ENCODE measurements around the gene OPRD1. TPM values are rescaled to one million over a fixed set of nuclear protein-coding genes. Genes with fewer than 3 reads are reported as not detected.

The OPRD1 gene
- total and polyA plus RNA-seq, 4 donors, result 0.01 TPM; not detected in 3

- no peak overlapping the region for H3K9ac ChIP-seq (ENCODE audit: low read depth in 1 of 2, low read length in 2 of 2)
- no peak overlapping the region for H3K4me3 ChIP-seq (ENCODE audit: low read depth in 1 of 3, low read length in 3 of 3)
- WGBS, result 93% methylated on average over 4 of the region's 4 CpGs
- no peaks in the 10 kb centered on the region for H3K9me3 ChIP-seq (ENCODE audit: control insufficient read depth in 4 of 4, low read length in 3 of 4)
- no peak overlapping the region for H3K27ac ChIP-seq (ENCODE audit: low read depth in 1 of 2, low read length in 2 of 2)
- peaks cover 0 to 3% (median 1%) of the 10 kb centered on the region in 4 donors for H3K4me1 ChIP-seq (ENCODE audit: control insufficient read depth in 4 of 4, insufficient read depth in 4 of 4, low read length in 3 of 4)
- H3K36me3 ChIP-seq (ENCODE audit: control insufficient read depth in 4 of 4, insufficient read depth in 3 of 4, low read depth in 1 of 4, low read length in 3 of 4), result peaks cover 0 to 5% (median 2%) of the 10 kb centered on the region in 4 donors
- DNase-seq (ENCODE audit: low spot score), result no peak
- no peaks in the 10 kb centered on the region for H3K27me3 ChIP-seq (ENCODE audit: control insufficient read depth in 4 of 4, insufficient read depth in 4 of 4, low read length in 3 of 4)
- TF ChIP-seq, protein P1, sequence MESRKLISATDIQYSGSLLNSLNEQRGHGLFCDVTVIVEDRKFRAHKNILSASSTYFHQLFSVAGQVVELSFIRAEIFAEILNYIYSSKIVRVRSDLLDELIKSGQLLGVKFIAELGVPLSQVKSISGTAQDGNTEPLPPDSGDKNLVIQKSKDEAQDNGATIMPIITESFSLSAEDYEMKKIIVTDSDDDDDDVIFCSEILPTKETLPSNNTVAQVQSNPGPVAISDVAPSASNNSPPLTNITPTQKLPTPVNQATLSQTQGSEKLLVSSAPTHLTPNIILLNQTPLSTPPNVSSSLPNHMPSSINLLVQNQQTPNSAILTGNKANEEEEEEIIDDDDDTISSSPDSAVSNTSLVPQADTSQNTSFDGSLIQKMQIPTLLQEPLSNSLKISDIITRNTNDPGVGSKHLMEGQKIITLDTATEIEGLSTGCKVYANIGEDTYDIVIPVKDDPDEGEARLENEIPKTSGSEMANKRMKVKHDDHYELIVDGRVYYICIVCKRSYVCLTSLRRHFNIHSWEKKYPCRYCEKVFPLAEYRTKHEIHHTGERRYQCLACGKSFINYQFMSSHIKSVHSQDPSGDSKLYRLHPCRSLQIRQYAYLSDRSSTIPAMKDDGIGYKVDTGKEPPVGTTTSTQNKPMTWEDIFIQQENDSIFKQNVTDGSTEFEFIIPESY (IDR thresholded peaks at IDR 0.05), result no peak
- TF ChIP-seq REST (IDR thresholded peaks at IDR 0.05) (no peak), YY1 (IDR thresholded peaks at IDR 0.05) (no peak), RXRA (IDR thresholded peaks at IDR 0.05) (no peak), CTCF (IDR thresholded peaks at IDR 0.05; ENCODE audit: low read depth, low read length, missing input control) (no peak), JUND (IDR thresholded peaks at IDR 0.05) (no peak), HNF4G (IDR thresholded peaks at IDR 0.05) (no peak), RAD21 (IDR thresholded peaks at IDR 0.05) (no peak), FOXA2 (IDR thresholded peaks at IDR 0.05) (no peak), ATF3 (IDR thresholded peaks at IDR 0.05) (no peak), FOXA1 (IDR thresholded peaks at IDR 0.05) (no peak), SP1 (IDR thresholded peaks at IDR 0.05) (no peak), TAF1 (conservative IDR thresholded peaks at IDR 0.05) (no peak), EGR1 (IDR thresholded peaks at IDR 0.05; ENCODE audit: low read depth in 2 of 2) (no peak), NR2F2 (IDR thresholded peaks at IDR 0.05) (no peak), HNF4A (conservative IDR thresholded peaks at IDR 0.05) (no peak)
- TF ChIP-seq, protein P2, sequence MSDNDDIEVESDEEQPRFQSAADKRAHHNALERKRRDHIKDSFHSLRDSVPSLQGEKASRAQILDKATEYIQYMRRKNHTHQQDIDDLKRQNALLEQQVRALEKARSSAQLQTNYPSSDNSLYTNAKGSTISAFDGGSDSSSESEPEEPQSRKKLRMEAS (IDR thresholded peaks at IDR 0.05), result no peak
Observed at GRCh38 chr1:28895896-28896608, 84.1 kb downstream of the OPRD1 start.
